ENCODE data around the gene SIK2. TPM values are rescaled to one million over a fixed set of nuclear protein-coding genes. Genes with fewer than 3 reads are reported as not detected.

The SIK2 gene
- polyA plus RNA-seq, 4 donors, result 18.7 to 24.0 (median 21.3) TPM

DNA sequence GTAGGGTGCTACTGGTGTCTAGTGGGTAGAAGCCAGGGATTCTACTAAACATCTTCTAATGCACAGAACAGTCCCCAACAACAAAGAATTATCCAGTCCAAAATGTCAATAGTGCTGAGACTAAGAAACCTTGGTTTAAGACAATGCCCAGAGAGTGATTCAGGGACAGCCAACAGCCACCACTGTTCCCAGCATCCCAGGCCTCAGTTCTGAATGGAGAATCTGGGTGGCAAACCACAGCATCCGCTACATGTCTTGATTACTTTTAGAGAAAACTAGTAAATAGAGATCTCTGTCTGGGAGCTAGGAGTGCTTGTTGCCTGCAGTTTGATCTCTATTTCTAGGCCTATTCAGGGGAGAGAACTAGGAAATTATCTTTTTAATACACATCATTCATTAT, 20.9 kb upstream of the SIK2 start:
- DNase-seq (ENCODE audit: low read depth in 4 of 4, low spot score in 2 of 4), result no peak

DNA sequence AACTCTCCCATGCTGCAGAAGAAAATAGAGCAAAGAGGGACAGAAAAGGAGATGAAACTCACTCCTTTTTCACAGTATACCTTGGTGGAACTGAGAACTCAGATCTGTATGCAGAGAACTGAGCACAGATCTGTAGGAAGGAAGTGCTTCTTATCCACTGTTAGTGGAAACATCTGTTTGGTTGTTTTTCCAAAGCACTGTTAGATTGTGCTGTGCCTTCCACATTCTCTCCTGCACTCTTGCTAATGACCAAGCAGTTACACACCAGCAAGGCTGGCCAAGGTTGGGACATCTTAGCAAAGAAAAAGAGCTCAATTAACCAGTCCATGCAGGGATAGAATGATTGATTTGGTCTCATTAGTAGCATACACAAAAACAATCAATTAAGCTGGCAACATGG, 20.1 kb upstream of the SIK2 start:
- DNase-seq (ENCODE audit: low read depth in 4 of 4, low spot score in 2 of 4), result no peak

DNA sequence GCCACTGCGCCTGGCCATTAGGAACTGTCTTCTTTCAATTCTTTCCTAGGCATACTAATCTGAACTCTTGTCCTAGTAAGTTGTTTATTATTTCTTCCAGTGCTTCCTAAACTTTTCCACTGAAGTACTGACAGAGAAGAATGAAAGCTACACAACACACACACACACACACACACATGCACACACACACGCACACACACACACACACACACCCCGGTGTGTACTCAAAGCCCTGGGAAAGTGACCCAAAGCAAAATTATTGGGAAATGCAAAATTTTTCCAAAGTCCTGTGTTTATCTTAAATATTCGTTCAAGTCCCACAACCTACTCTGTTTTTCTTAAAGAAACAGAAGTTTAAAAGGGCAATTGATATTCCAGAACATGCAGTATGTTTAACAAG, 19.4 kb upstream of the SIK2 start:
- no peak for DNase-seq (ENCODE audit: low read depth in 4 of 4, low spot score in 2 of 4)

DNA sequence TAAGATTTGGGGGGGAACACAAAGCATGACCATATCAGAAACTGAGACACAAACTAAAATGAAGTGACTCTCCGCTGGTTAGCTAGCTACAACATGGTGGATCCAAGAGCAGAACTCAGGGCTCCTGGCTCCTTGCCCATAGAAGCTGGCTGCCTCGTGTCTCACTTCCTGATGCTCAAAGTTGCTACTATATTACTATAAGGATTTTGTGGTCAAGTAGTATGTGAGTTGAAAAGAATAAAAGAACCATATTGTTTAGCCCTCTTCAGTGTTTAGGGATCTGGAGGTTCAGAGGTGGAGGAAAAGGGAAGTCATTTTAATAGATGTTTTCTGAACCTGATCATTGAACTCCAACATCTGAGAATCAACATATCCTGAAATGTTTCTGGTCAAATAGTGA, 16.9 kb upstream of the SIK2 start:
- DNase-seq (ENCODE audit: low read depth in 4 of 4, low spot score in 2 of 4), result no peak

DNA sequence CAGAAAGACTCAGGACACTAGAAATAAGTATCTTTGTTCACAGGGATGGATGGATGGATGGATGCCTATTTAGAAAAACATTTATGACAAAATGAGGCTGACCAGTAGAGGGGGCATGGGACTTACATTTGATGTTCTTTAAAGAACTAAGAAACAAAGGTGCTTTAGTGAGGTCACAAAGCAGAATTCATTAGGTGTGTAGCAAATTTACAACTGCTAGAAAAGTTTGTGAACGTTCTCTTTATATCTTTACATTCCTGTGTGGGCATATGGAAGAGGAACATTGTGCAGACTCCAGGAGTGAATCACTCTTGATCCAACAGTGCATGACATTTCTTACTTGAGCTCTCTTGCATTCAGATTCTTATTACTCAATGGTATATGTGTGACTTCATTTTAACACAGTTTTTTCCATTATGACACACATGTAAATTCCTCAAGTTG, 15.8 kb upstream of the SIK2 start:
- DNase-seq (ENCODE audit: low read depth in 4 of 4, low spot score in 2 of 4), result no peak

DNA sequence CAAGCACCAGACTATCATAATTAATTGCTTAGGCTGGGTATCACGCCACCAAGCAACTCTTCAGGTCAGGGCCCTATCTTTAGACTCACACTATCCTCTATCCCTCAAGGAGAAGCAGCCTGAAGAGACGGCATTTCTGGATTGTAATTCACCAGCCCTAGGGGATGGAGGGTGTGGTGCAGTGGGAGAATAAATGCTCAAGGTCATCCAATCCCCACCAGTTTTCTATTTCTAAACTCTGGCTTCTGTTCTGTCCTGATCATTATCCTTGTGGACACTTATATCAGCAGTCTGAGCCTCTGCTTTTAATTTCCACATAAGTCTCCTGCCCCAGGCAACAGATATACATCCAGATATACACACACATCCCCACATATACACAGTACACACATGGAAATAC, 13.1 kb upstream of the SIK2 start:
- DNase-seq (ENCODE audit: low read depth in 4 of 4, low spot score in 2 of 4), result no peak

DNA sequence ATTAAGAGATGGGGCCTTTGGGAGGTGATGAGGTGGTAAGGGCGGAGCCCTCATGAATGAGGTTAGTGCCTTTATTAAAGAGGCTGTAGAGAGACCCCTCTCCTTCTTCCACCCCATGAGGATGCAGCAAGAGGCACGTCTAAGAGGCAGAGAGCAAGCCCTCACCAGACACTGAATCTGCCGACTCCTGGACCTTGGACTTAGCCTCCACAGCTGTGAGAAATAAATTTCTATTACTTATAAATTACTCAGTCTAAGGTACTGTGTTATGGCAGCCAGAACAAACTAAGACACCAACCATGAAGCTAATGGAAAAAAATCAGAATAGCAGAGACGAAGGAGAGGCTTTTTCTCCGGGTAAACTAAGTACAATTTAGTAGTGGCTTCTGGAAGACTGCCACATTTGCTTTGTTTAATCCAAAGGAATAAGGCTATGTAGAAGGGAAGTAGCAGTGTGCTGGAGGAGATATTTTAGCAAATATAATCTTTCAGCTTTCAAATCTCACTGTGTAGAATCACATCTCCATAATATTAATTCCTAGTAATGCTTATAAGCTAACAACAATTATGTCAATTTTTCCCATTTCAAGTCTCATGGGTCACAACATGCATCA, 12.3 kb upstream of the SIK2 start:
- no peak for DNase-seq (ENCODE audit: low read depth in 4 of 4, low spot score in 2 of 4)

DNA sequence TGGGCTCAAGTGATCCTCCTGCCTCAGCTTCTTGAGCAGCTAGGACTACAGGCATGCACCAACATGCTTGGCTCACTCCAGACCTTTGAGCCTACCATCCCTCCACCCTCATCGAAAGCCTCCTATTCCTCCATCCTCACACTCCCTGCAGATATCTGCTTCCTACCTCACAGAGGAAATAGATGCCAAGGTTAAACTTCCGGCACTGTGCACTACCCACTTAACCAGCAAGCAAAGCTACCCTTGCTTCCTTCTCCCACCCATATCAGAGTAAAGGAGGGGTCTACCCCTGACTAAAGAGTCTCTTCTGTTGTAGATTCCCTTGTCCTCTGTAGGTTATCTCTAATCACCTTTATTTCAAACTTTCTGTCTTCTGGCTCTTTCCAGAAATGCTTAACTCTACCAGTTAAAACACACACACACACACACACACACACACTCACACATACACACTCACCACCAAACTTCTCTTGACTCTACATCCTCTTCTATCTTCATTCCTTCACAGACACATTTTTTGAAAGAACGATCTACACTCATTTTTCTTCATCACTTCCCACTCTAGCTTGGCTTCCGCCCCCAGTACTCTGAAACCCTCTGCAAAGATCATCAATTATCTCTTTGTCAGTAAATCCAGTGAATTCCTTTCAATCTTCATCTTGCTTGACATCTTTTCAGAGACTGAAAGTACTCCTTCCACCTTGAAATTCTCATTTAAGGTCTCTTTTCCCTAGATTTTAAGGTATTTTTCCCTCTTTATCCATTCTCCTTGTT, 10.9 kb upstream of the SIK2 start:
- no peak for DNase-seq (ENCODE audit: low read depth in 4 of 4, low spot score in 2 of 4)

DNA sequence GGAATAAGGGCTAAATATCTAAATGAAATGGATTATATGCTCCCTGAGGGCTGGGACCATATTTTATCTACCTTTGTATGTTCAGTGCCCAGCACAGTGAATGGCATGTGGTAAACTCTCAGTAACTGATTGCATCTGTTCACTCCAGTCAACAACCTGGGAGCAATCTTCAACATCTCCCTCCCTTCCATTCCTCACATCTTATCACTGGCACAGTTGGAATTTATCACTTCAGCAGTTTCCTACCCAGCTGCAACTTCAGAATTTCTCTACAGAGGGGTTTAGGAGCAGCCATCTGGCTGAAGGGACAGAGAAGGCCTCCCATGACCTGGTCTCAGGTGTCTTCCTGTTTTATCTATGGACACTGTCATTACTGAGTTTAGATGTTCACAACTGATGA, 9.8 kb upstream of the SIK2 start:
- no peak for DNase-seq (ENCODE audit: low read depth in 4 of 4, low spot score in 2 of 4)

DNA sequence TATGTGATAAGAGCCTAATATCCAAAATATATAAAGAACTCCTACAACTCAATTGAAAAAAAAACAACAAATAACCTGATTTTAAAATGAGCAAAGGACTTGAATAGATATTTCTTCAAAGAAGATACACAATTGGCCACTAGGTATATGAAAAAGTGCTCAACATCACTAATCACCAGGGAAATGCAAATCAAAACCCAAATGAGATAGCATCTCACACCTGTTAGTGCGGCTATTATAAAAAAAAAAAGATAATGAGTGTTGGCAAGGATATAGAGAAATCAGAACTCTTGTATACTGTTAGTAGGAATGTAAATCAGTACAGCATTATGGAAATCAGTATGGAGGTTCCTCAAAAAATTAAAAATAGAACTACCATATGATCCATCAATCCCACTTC, 5.9 kb upstream of the SIK2 start:
- no peak for DNase-seq (ENCODE audit: low read depth in 4 of 4, low spot score in 2 of 4)

DNA sequence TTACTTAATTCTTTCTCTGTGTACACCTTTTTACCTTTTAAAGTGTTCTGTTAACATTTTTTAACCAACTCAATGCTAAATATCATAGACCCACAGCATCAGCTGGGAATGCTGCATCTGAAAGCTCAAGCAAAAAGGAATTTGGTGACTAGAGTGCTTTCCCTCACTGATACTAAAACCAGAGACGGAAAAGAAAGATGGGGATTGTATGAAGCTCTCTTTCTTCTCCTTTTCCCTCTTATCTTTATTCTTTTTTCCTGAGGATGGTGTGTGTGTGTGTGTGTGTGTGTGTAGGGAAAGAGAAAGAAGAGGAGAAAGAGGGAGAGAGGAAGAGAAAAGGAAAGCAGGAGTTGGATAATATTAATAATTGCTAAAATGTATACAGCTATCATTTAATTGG, 4.1 kb upstream of the SIK2 start:
- DNase-seq (ENCODE audit: low read depth in 4 of 4, low spot score in 2 of 4), result no peak

DNA sequence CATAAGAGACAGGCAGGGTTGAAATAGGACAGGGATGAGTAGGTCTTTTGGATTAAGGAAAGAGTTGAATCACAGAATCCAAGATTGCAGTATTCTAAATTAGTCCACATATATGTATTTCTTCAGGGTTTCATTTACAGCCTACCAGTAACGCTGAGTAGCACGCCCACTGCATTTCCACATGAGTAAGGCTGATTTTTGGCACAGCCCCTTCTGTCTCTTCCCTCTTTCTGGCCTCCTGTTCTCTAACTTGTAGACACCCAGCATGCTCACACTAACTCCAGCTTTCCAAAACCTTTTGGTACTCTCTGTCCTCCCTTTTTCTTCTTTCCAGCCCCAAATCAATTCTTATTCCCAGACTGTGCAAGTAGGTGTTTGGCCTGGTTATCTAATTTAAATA, 3.7 kb upstream of the SIK2 start:
- DNase-seq (ENCODE audit: low read depth in 4 of 4, low spot score in 2 of 4), result no peak

DNA sequence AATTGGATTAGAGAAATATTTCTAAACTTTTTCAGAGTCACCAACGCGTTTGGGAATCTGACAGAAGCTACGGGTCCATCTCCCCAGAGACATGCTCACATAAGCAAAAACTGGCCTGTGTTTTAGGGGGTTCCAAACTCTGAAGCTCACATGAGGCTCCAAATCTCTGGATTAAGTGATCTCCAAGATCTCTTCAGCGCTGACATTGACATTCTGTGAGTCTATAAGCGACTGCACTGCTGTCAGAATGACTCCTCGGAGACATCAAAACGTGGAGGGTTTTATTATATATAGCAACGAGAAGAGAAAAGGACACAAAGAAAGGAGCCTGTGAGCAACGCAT, 642 bp upstream of the SIK2 start:
- no peak for DNase-seq (ENCODE audit: low read depth in 4 of 4, low spot score in 2 of 4)

DNA sequence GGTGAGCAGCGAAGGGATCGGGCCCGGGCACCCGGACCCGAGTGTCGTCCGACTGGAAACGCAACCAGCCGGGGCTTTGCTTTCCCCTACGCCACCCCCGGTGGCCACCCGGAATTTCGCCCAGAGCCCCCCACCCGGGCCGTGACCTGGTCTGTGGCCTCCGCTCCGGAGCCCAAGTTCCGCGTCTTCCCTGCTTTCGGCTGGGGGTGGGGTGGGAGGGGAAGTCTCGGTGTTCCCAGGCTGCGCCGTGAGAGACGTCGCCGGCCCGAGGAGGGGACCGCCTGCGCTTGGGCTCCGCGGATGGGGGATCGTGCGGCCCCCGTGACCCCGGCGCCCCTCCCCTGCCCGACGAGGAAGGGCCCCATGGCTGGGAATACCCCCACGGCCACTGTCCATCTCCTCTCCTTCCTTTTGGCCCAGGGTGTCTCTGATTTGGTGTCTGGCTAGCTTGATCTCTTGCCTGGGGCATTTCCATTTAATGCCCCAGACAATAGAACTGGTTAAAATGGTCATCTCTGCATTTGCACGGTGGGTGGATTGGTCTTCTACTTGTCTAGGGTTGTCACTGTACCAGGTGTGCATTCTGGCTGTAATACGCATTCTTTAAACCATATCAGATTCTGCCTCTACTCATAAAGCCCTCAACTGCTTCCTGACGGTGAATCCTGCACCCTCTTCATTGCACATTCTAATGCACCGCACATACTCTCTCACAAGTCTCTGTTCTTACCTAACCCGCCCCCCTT, 789 bp downstream of the SIK2 start:
- no peak for DNase-seq (ENCODE audit: low read depth in 4 of 4, low spot score in 2 of 4)

DNA sequence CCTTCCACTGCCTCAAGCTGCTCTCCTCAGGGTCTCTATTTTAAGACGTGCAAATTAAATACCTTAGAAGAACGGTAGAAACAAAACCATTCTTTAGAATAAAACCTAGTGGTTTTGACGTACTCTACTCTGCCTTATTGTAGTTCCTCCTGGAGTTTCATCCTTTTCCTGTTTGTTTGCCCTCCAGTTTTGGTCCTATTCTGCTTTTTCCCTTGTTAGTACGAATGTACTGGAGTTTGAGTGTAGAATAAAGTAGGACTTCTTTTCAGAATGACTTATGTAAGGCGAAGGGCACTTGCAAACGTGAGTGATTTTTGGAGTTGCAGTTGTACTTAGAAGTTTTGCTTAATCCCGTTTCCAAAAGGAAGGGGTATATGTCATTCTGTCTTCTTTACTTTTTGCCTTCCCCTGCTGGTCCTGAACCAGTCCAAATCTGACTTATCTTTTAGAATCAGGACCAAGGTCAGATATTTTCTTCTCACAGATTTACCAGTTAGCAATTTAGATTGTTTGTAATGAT, 1.4 kb downstream of the SIK2 start:
- DNase-seq (ENCODE audit: low read depth in 4 of 4, low spot score in 2 of 4), result no peak

DNA sequence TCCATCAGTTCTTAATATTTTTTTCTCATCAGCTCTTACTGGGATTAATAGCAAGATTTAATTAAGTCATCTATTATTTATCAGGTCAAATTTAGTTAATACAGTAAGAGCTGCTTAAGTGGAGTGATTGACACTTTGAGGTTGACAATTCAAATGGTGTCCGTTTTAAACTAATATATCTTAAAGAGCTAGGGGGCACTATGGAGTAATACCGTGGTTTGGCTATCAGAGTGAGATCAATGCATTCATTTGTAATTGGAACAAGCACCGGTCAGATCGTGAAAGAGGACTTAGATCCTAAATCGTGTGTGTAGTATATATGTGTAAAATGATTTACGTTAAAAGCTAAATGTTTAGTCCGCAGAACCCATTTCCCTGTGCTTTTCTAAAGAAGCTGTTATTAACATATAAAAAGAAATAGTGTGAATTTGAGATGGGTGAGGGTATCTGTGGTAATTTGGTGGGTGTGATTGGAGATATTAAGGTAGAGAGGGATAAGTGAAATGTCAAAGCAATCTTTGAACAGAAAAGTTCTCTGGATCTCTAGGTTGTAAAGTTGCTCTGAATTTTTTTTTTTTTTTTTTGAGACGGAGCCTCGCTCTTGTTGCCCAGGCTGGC, 2.3 kb downstream of the SIK2 start:
- no peak for DNase-seq (ENCODE audit: low read depth in 4 of 4, low spot score in 2 of 4)

DNA sequence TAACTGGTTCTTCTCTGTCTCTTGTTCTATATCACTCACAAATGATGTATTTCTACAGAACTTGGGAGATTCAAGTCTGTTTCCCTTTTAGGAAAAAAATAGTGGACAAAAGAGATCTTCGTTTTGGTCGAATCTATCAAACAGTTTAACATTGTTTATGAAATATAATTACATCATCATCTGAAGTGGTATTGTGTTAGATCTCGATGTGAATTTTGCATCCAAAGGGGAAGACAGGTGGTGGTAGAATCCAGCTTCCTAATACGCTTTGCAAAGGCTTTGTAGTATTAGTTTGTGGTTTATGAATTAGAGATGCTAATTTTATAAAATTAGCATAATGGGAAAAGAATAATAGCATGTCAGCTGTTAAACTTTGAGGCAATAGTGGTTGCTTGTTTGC, 3.4 kb downstream of the SIK2 start:
- no peak for DNase-seq (ENCODE audit: low read depth in 4 of 4, low spot score in 2 of 4)

DNA sequence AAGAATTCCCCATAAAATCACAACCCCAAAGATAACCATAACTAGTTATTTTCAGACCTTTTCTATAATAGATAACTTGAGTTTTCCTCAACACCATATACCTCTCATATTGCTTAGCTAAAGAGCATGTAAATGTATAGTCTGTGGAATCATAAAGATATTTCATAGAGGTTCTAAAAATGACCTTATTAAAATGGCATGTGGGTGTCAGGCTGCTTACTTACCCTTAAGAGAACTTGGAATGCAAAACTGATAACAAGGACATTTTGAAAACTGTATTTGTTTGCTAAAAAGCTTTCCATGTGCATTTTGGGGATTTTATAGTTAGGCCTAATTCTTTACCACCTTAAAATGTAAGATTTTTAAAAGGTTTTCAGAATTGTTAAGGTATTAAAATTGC, 4.7 kb downstream of the SIK2 start:
- DNase-seq (ENCODE audit: low read depth in 4 of 4, low spot score in 2 of 4), result no peak

DNA sequence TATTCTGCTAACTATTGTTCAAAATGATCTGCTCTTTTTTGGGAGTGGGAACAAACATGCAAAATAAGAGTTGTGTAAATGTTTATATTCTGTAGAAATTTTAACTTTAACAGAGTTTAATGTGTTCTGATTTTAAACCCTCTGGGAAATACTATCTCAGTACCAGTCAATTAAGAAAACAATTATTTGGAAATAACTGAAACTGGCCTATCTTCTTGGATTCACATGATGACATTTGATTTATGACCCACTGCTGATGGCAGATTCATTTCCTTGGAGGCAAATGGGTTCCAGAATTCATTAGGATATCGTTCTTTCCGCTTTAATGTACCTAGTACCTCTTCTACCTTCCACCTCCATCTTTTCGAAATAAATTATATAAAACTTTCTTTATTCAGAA, 5.5 kb downstream of the SIK2 start:
- no peak for DNase-seq (ENCODE audit: low read depth in 4 of 4, low spot score in 2 of 4)

DNA sequence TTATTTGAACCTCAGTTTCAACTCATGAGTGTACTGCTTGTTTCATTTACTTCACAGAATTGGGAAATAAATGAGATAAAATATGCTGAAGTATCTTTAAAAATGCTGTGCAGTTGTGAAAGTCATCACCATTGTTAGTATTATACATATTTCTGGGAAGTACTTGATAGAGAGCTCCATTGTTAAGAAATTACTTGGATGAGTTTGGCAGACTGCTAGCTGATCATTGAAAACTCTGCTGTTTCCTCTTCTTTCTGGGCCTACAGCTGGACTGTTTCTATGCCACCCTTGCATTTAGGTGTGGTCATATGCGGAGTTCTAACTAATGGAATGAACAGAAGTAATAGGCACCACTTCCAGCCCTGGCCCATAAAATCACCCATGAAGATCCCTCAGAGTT, 10.0 kb downstream of the SIK2 start:
- DNase-seq (ENCODE audit: low read depth in 4 of 4, low spot score in 2 of 4), result no peak

DNA sequence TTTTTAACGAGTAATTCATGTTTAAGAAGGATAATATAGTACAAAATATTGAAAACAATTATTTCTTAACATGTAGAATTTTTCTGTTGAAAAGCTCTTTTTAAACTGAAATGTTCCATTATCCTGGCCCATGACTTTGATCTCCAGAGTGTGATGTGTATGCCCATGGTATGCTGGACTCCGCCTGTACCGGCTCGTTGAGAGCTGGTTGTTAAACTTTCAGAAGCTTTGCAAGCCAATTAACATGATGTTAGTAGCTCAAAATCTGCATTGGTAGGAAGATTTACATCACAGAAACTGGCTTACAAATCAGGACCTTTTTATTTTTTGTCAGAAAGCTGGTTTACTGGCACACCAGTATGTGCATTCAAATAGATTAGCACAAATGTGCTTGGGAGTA, 15.0 kb downstream of the SIK2 start:
- no peak for DNase-seq (ENCODE audit: low read depth in 4 of 4, low spot score in 2 of 4)

All from left renal cortex interstitium (tissue), 4 donors.